HEK293T (cell line): ENCODE measurements around the gene CCDC40.
"Not testable (repeated sequence)": the region's sequence is repeated elsewhere in the genome, so short reads cannot be mapped to it uniquely, and the experiment has no call there.

ENCODE experiments used
- CTCF ChIA-PET: fragments of 350-600 bp; formaldehyde crosslinking; extraction: SDS; loops from one replicate; lab custom pipeline; 2021; ENCODE audit warnings: antibody characterized with exemption, inconsistent platforms; lab: Yijun Ruan, JAX
- POLR2A ChIA-PET: fragments of 350-600 bp; formaldehyde crosslinking; extraction: SDS; loops from one replicate; lab custom pipeline; 2020; ENCODE audit warnings: antibody characterized with exemption, inconsistent platforms; lab: Yijun Ruan, JAX
- DNase-seq: peaks from one replicate; pipeline ENCODE4 v3.0.0; 2012; ENCODE audit warnings: mixed read lengths; ENCODE audit errors: extremely low spot score
- ARNT ChIP-seq: fragments of 450-650 bp; IDR thresholded peaks from 2 replicates; pipeline ENCODE4 v1.6.1; 2017; ENCODE audit warnings: mild to moderate bottlenecking
- BHLHE40 ChIP-seq: fragments of 450-650 bp; IDR thresholded peaks from 2 replicates; pipeline ENCODE4 v1.6.1; 2016; ENCODE audit warnings: mild to moderate bottlenecking, moderate library complexity, borderline replicate concordance
- CTBP1 ChIP-seq: fragments of 450-650 bp; IDR thresholded peaks from 2 replicates; pipeline ENCODE4 v1.6.1; 2016; ENCODE audit warnings: borderline replicate concordance
- ELF4 ChIP-seq: fragments of 450-650 bp; IDR thresholded peaks from 2 replicates; pipeline ENCODE4 v1.6.1; 2017; ENCODE audit warnings: antibody characterized with exemption
- FOXA1 ChIP-seq: fragments of 450-650 bp; IDR thresholded peaks from 2 replicates; pipeline ENCODE4 v1.6.1; 2016; ENCODE audit warnings: mild to moderate bottlenecking
- FOXK2 ChIP-seq: fragments of 450-650 bp; IDR thresholded peaks from 2 replicates; pipeline ENCODE4 v1.6.1; 2016; ENCODE audit warnings: mild to moderate bottlenecking
- FOXM1 ChIP-seq: fragments of 450-650 bp; IDR thresholded peaks from 2 replicates; pipeline ENCODE4 v1.6.1; 2017; ENCODE audit warnings: mild to moderate bottlenecking, borderline replicate concordance
- HDGF ChIP-seq: fragments of 450-650 bp; IDR thresholded peaks from 2 replicates; pipeline ENCODE4 v1.6.1; 2017; ENCODE audit warnings: antibody characterized with exemption, borderline replicate concordance
- L3MBTL2 ChIP-seq: fragments of 450-650 bp; conservative IDR thresholded peaks from 2 replicates; pipeline ENCODE4 v1.6.1; 2016; ENCODE audit warnings: mild to moderate bottlenecking
- LEF1 ChIP-seq: fragments of 450-650 bp; IDR thresholded peaks from 2 replicates; pipeline ENCODE4 v1.6.1; 2017; ENCODE audit warnings: mild to moderate bottlenecking, borderline replicate concordance
- NFRKB ChIP-seq: fragments of 450-650 bp; IDR thresholded peaks from 2 replicates; pipeline ENCODE4 v1.6.1; 2016; ENCODE audit warnings: mild to moderate bottlenecking, moderate library complexity
- SP1 ChIP-seq: fragments of 450-650 bp; IDR thresholded peaks from 2 replicates; pipeline ENCODE4 v1.6.1; 2017
- SUZ12 ChIP-seq: fragments of 450-650 bp; IDR thresholded peaks from 2 replicates; pipeline ENCODE4 v1.6.1; 2016; ENCODE audit warnings: mild to moderate bottlenecking
- TARDBP ChIP-seq: fragments of 450-650 bp; IDR thresholded peaks from 2 replicates; pipeline ENCODE4 v1.6.1; 2016
- ZNF384 ChIP-seq: fragments of 450-650 bp; IDR thresholded peaks from 2 replicates; pipeline ENCODE4 v1.6.1; 2016
- TF ChIP-seq, protein P1 (sequence below): fragments of 450-650 bp; IDR thresholded peaks from 2 replicates; pipeline ENCODE4 v1.6.1; 2016

CCDC40 gene

DNA sequence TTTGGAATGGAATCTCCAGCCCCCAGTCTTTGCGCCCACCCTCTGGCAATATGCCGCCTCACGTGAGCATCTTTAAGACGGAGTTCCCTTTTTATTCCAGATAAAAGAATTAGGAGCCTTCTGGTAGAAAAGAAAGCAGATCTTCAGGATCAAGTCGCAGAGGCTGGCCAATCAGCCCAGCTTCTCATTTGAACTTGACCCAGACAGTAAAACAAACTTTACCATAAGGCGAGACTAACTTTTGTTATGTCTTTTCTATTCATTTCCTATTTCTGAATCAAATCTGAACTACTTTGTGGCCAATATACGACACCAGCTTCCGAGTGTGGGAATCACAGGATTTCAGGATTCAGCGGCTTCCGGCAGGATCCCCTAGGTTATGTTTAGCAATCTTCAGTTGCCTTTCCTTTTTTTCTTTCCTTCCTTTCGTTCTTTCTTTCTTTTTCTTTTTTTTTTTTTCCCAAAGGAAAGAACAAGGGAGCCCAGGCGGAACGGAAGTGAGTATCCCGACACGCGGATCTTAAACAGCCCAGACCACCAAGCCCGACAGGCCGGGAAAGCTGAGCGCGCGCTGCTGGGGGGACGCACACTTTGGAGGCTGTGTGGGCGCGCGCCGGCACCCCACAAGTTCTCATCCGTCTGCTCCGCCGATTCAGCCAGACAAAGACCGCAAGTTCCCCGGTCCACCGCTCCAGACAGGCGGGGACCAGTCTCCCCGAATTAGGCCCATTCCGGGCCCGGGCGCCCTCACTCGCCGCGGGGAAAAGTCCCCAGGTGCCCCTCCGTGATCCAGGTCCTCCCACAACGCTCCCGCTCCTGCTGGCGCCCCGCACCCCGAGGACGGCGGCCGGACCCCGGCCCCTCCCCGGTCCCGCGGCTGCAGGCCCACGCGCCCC lies 1.4 kb upstream of the CCDC40 start:
- TF ChIP-seq BHLHE40, result no peak
- TF ChIP-seq NFRKB, result no peak
- TF ChIP-seq, protein P1, sequence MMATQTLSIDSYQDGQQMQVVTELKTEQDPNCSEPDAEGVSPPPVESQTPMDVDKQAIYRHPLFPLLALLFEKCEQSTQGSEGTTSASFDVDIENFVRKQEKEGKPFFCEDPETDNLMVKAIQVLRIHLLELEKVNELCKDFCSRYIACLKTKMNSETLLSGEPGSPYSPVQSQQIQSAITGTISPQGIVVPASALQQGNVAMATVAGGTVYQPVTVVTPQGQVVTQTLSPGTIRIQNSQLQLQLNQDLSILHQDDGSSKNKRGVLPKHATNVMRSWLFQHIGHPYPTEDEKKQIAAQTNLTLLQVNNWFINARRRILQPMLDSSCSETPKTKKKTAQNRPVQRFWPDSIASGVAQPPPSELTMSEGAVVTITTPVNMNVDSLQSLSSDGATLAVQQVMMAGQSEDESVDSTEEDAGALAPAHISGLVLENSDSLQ, result no peak
- no peak for TF ChIP-seq TARDBP
- no peak for TF ChIP-seq SUZ12
- TF ChIP-seq ARNT, result no peak
- TF ChIP-seq CTBP1, result no peak
- no peak for TF ChIP-seq FOXA1
- TF ChIP-seq ZNF384, result no peak
- no peak for TF ChIP-seq LEF1
- no peak for TF ChIP-seq FOXM1
- TF ChIP-seq HDGF, result no peak
- no peak for TF ChIP-seq SP1
- no peak; the same call in 1 of the 2 replicates for TF ChIP-seq L3MBTL2
- TF ChIP-seq FOXK2, result no peak
- TF ChIP-seq ELF4, result no peak
- ChIA-PET POLR2A (interaction anchor here (0.7 to 1.2 kb wide), 4 partner anchors 8 to 43 kb away, joined by 3 to 4 read pairs (median 3); no protein-coding TSS in a partner anchor), CTCF (interaction anchor here (1.6 kb wide), 1 partner anchor 27 kb away, joined by 6 read pairs; no protein-coding TSS in a partner anchor)
- no peak for DNase-seq

DNA sequence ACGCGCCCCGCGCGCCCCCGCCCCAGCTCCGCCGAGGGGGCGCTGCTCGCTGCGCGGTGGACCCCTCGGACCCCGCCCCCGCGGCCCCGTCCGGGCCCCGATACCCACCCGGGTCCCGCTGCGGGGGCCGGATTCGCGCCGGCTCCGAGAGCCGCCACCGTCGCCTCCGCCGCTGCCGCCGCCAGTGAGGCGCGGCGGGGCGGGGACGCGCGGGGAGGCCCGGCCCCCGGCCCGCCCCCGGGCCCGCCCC lies 830 bp upstream of the CCDC40 start, which contains the start of gene TBC1D16:
Gene TBC1D16, minus strand, starts transcription at position 186 of the 250 bp plus-strand sequence. CDS start 22,325 bp downstream, outside the sequence.
- DNase-seq, result no peak
- TF ChIP-seq LEF1, result no peak
- no peak for TF ChIP-seq FOXA1
- no peak for TF ChIP-seq ARNT
- no peak for TF ChIP-seq ELF4
- ChIA-PET POLR2A (no interaction called here), CTCF (no interaction called here)

DNA sequence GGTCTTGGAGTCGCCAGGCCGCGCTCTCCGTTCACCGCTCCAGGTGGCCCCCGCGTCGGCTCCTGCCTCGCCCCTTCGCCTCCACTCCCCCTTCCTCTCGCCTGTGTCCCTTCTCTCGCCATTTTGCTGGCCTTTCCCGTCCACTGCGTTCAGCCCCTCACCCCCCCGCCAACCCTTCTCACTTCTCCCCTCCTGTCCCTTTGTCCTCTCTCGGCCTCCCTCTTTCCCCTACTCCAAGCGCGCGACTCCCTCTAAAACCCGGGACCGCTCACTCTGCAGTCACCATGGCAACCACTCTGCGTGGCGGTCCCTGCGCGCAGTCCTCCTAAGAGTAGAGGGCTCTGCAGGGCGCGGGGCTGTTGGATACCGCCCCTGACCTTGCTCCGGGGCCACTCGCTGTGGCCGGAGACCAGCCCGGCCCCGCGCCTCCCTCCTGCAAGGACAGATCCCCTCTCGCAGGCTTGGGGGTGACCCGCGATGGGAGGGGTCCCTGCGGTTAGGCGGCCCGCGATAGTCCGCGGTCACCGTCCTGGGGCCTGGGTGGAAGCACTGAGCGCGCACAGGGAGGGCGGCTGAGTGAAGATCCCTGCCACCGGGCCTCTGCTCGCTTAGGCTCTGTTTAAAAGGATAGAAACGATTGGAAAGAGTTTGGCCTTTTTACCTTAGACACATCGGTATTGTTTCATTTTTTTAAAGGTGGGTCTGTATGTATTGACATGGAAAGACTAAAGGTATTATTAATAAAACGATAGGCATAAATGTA lies 454 bp downstream of the CCDC40 start:
- TF ChIP-seq SUZ12, result no peak
- 0 out of 2 replicates have a peak, but pooled peaks have one; percentile 6 for TF ChIP-seq L3MBTL2
- CTCF ChIA-PET, result interaction anchor here (1.0 kb wide), 1 partner anchor 29 kb away, joined by 3 read pairs; no protein-coding TSS in a partner anchor
- peak; percentile 52 for DNase-seq
- POLR2A ChIA-PET, result no interaction called here

DNA sequence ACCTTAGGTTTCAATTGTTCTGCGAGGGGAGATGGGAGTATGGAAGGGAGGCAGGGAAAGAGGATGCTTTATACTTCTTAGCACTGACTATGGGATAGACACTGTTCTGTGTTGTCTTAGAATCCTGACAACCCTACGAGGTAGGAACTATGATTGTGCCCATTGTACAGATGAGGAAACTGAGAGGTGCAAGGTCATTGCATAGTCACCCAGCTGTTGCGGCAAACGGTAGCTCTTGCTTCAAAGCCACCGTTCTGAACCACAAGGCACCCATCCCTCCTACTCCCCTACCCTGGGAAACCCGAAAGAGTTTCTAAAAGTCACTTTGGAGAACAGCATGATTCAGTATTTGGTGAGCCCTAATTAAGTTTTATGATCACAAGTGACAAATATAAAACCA lies 7.5 kb downstream of the CCDC40 start:
- CTCF ChIA-PET, result no interaction called here
- POLR2A ChIA-PET, result no interaction called here
- DNase-seq, result no peak
- TF ChIP-seq FOXK2 (no peak), FOXA1 (no peak), HDGF (no peak), L3MBTL2 (no peak), ARNT (no peak), SUZ12 (no peak), NFRKB (no peak), SP1 (no peak), ELF4 (no peak), FOXM1 (no peak), BHLHE40 (no peak), TARDBP (no peak), LEF1 (no peak), ZNF384 (no peak), CTBP1 (no peak)
- TF ChIP-seq, protein P1, result no peak

DNA sequence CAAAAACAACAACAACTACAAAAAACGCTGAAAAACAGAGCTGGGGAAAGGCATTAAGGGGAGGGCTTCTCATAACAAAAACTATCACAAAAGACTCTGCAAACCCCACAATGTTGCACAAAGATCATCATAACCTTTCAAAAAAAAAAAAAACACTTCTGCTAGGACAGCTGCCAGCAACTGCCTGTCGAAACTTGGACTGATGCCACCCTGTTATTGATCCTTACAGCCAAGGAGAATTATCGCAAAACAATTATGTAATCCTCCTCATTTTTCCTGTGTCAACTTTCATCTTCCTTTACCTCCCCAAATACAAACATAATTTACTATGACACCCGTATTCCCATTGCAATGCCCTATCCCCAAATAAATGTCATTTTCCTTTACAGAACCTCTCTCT lies 9.3 kb downstream of the CCDC40 start:
- POLR2A ChIA-PET, result no interaction called here
- DNase-seq, result no peak

DNA sequence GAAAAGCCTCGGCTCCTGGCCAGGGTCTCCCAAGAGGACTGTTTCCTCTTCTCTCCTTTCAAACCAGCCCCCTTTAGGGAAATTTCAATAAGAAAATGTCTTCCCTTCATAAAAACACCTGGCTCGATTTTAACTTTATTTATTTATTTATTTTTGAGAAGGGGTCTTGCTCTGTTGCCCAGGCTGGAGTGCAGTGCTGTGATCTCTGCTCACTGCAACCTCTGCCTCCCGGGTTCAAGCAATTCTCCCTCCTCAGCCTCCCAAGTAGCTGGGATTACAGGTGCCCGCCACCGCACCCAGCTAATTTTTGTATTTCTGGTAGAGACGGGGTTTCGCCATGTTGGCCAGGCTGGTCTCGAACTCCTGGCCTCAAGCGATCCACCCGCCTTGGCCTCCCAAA lies 10.3 kb downstream of the CCDC40 start:
- POLR2A ChIA-PET, DNase-seq, CTCF ChIA-PET: not testable (repeated sequence)

More for the DNA sequence above, 9.3 kb downstream of the CCDC40 start:
- TF ChIP-seq CTBP1 (no peak), L3MBTL2 (no peak), BHLHE40 (no peak), FOXA1 (no peak)
- CTCF ChIA-PET, result no interaction called here

DNA sequence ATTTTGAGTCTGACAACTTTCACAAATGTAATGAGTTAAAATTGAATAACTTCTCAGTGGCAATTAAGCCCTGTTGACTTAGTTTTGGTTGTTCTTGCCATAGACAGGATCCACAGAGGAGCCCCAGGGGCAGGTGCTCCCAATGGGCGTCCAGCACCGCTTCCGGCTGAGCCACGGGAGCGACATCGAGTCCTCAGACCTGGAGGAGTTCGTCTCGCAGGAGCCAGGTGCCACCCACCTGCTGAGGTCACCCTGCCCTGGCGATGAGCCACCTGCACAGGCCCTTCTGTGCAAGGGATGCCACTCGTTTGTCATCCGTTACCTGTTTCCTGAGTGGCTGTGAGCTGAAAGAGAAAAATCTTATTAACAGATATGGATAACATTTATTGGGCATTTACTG lies 10.7 kb downstream of the CCDC40 start:
- ChIA-PET POLR2A (no interaction called here), CTCF (no interaction called here)
- TF ChIP-seq SP1 (no peak), BHLHE40 (no peak)
- TF ChIP-seq, protein P1, result no peak
- no peak for DNase-seq
